GM18517 (cell line): ENCODE measurements around the gene COL4A6.

ENCODE experiments used
- ATAC-seq: cut with Tn5 transposase; IDR thresholded peaks from one replicate; pipeline ENCODE4 v1.9.1; 2021; ENCODE audit warnings: mild to moderate bottlenecking, moderate library complexity; ENCODE audit not compliant: unreplicated experiment

COL4A6 gene

GRCh38 chrX:108219949-108220601, 218.1 kb downstream of the COL4A6 start:
- no peak for ATAC-seq

GRCh38 chrX:108217876-108218275, 220.3 kb downstream of the COL4A6 start:
- ATAC-seq, result no peak

- ATAC-seq, result no peak
Measured at GRCh38 chrX:108216919-108217571, 221.2 kb downstream of the COL4A6 start.

- no peak for ATAC-seq
Measured at GRCh38 chrX:108216405-108216804, 221.8 kb downstream of the COL4A6 start.

GRCh38 chrX:108211301-108211700, 226.9 kb downstream of the COL4A6 start:
- no peak for ATAC-seq

GRCh38 chrX:108209006-108209554, 229.1 kb downstream of the COL4A6 start:
- no peak for ATAC-seq

- ATAC-seq, result no peak
Measured at GRCh38 chrX:108203540-108203939, 234.7 kb downstream of the COL4A6 start.

GRCh38 chrX:108199691-108200090, 238.5 kb downstream of the COL4A6 start:
- no peak for ATAC-seq

GRCh38 chrX:108199041-108199440, 239.2 kb downstream of the COL4A6 start:
- no peak for ATAC-seq

- ATAC-seq, result no peak
Measured at GRCh38 chrX:108198420-108198819, 239.8 kb downstream of the COL4A6 start.

- no peak for ATAC-seq
Measured at GRCh38 chrX:108186811-108187210, 251.4 kb downstream of the COL4A6 start.

- ATAC-seq, result no peak
Measured at GRCh38 chrX:108178143-108178498, 260.1 kb downstream of the COL4A6 start.

GRCh38 chrX:108177351-108178142, 260.7 kb downstream of the COL4A6 start:
- no peak for ATAC-seq

- no peak for ATAC-seq
Measured at GRCh38 chrX:108173874-108174273, 264.3 kb downstream of the COL4A6 start.

GRCh38 chrX:108171671-108172070, 266.6 kb downstream of the COL4A6 start:
- no peak for ATAC-seq

- no peak for ATAC-seq
Measured at GRCh38 chrX:108169768-108170167, 268.5 kb downstream of the COL4A6 start.

- ATAC-seq, result no peak
Measured at GRCh38 chrX:108168961-108169740, 269.1 kb downstream of the COL4A6 start.

- ATAC-seq, result no peak
Measured at GRCh38 chrX:108167211-108167872, 270.9 kb downstream of the COL4A6 start.

GRCh38 chrX:108165383-108166111, 272.7 kb downstream of the COL4A6 start:
- ATAC-seq, result no peak
